ENCODE data around the gene HEATR1. TPM values are rescaled to one million over a fixed set of nuclear protein-coding genes. Genes with fewer than 3 reads are reported as not detected.
A peak's percentile ranks its signal among the peaks of the same experiment; 100 is the strongest.

HEATR1 gene
- total and polyA plus RNA-seq, 2 donors = 7.1 to 17.7 TPM

DNA sequence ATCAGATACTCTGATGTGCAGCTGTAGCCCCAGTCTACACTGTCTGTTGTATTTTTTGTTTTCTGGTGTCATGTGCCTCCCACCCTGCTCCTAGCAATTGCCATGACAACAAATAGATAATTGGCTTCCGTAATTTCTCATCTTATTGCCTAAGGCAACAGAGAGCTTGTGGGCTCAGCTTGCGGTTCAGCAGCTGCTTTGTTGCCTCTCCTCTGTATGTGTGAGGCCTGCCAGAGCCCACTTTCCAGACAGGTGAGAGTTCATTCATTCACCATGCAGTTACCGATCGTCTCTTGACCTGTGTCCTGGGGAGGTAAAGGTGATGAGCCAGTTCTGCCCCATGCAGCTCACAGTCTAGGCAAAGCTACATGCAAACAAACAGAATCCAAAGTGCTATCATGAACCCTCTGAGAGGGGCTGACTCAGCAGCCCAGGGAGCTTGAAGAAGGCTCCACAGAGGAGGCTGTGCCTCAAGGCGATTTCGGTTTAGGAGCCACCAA, 68.6 kb downstream of the HEATR1 start:
- Histone ChIP-seq H3K4me1 (ENCODE audit: control insufficient read depth in 2 of 2, insufficient read depth in 2 of 2, low read length in 2 of 2) (no peaks in the 10 kb centered on the region), H3K4me3 (ENCODE audit: low read length in 2 of 2) (no peak overlapping the region), H3K36me3 (ENCODE audit: control insufficient read depth in 2 of 2, insufficient read depth in 2 of 2, low read length in 1 of 2) (peaks cover 43 to 62% of the 10 kb centered on the region in 2 donors), H3K27ac (ENCODE audit: low read depth in 1 of 2, low read length in 1 of 2) (no peak overlapping the region), H3K9me3 (ENCODE audit: control insufficient read depth in 2 of 2, insufficient read depth in 1 of 2, low read length in 1 of 2) (no peaks in the 10 kb centered on the region), H3K27me3 (ENCODE audit: control insufficient read depth in 2 of 2, insufficient read depth in 1 of 2, low read length in 1 of 2) (no peaks in the 10 kb centered on the region)
- WGBS = 98% methylated on average over 6 of the region's 6 CpGs
- DNase-seq (ENCODE audit: low read depth in 6 of 9, low spot score in 9 of 9) = no peak

DNA sequence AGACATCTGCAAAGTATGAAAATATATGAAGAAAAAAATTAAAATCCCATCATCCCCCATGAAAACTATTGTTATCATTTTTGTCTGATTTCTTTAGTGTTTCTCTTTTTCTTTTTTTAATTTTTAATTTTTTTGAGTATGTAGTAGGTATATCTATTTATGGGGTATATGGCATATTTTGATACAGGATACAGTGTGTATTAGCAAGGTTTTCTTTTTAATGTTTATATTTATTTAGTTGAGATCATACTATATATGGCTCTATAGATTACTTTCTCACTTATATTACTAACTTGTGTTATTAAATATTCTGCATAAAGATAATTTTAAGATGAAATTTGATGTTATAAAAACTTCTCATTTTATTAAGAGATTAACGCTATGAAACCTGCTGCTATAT, 69.1 kb downstream of the HEATR1 start:
- Histone ChIP-seq H3K4me1 (ENCODE audit: control insufficient read depth in 2 of 2, insufficient read depth in 2 of 2, low read length in 2 of 2) (no peaks in the 10 kb centered on the region), H3K4me3 (ENCODE audit: low read length in 2 of 2) (no peak overlapping the region), H3K36me3 (ENCODE audit: control insufficient read depth in 2 of 2, insufficient read depth in 2 of 2, low read length in 1 of 2) (peaks cover 40 to 60% of the 10 kb centered on the region in 2 donors), H3K27me3 (ENCODE audit: control insufficient read depth in 2 of 2, insufficient read depth in 1 of 2, low read length in 1 of 2) (no peaks in the 10 kb centered on the region), H3K9me3 (ENCODE audit: control insufficient read depth in 2 of 2, insufficient read depth in 1 of 2, low read length in 1 of 2) (no peaks in the 10 kb centered on the region), H3K27ac (ENCODE audit: low read depth in 1 of 2, low read length in 1 of 2) (no peak overlapping the region)
- no peak for DNase-seq (ENCODE audit: low read depth in 6 of 9, low spot score in 9 of 9)
- WGBS = 100% methylated on average over 1 of the region's 1 CpG

DNA sequence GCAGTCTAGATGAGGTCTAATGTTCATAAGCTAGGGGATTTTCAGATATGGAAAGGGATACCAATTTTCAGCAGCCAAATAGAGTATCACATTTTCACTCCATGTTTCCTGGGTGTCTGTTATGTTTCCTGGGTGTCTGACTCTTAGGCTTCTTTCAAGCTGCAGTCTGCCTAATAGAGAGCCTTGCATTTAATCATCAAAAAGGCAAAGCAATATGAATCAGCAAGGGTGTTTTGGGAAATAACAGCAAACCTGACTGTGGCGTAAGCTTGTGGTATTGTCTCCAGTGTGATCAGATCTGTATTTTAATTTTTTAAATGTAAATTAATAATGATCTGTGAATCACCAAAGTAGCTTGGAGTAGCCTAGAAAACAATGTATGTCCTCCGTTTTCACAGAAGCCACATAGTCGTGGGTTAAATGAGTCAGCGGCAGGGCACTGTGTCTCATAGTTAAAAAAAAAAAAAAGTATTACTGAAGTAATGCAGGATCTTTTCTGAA, 70.1 kb downstream of the HEATR1 start:
- no peak for DNase-seq (ENCODE audit: low read depth in 6 of 9, low spot score in 9 of 9)

DNA sequence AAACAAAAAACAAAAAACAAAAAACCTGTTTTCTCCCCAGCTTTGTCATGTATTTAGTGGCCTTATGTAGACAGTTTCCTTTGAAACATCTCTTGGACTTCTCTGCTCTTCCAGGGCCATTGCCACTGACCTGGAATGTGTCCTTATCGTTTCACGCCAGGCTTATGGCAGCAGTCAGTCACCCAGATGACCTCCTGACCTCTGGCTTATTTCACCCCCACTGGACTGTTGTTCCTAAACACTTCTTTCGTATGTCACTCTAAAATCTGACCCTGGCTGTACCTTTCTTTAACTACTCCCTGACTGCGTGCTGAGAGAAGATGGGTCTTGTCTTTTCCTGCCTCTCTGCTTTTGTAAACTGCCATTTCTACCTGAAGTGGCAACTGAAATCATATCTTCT, 71.5 kb downstream of the HEATR1 start:
- no peak overlapping the region for H3K4me3 ChIP-seq (ENCODE audit: low read length in 2 of 2)
- no peak overlapping the region for H3K27ac ChIP-seq (ENCODE audit: low read depth in 1 of 2, low read length in 1 of 2)
- H3K36me3 ChIP-seq (ENCODE audit: control insufficient read depth in 2 of 2, insufficient read depth in 2 of 2, low read length in 1 of 2) = peaks cover 18 to 36% of the 10 kb centered on the region in 2 donors
- no peaks in the 10 kb centered on the region for H3K9me3 ChIP-seq (ENCODE audit: control insufficient read depth in 2 of 2, insufficient read depth in 1 of 2, low read length in 1 of 2)
- DNase-seq (ENCODE audit: low read depth in 6 of 9, low spot score in 9 of 9) = no peak
- 96% methylated on average over 4 of the region's 4 CpGs for WGBS
- H3K27me3 ChIP-seq (ENCODE audit: control insufficient read depth in 2 of 2, insufficient read depth in 1 of 2, low read length in 1 of 2) = no peaks in the 10 kb centered on the region
- H3K4me1 ChIP-seq (ENCODE audit: control insufficient read depth in 2 of 2, insufficient read depth in 2 of 2, low read length in 2 of 2) = no peaks in the 10 kb centered on the region

More for the DNA sequence above, 70.1 kb downstream of the HEATR1 start:
- no peaks in the 10 kb centered on the region for H3K9me3 ChIP-seq (ENCODE audit: control insufficient read depth in 2 of 2, insufficient read depth in 1 of 2, low read length in 1 of 2)
- peaks cover 30 to 50% of the 10 kb centered on the region in 2 donors for H3K36me3 ChIP-seq (ENCODE audit: control insufficient read depth in 2 of 2, insufficient read depth in 2 of 2, low read length in 1 of 2)
- no peaks in the 10 kb centered on the region for H3K27me3 ChIP-seq (ENCODE audit: control insufficient read depth in 2 of 2, insufficient read depth in 1 of 2, low read length in 1 of 2)
- 92% methylated on average over 4 of the region's 4 CpGs for WGBS
- no peak overlapping the region for H3K4me3 ChIP-seq (ENCODE audit: low read length in 2 of 2)
- H3K27ac ChIP-seq (ENCODE audit: low read depth in 1 of 2, low read length in 1 of 2) = no peak overlapping the region
- H3K4me1 ChIP-seq (ENCODE audit: control insufficient read depth in 2 of 2, insufficient read depth in 2 of 2, low read length in 2 of 2) = no peaks in the 10 kb centered on the region

DNA sequence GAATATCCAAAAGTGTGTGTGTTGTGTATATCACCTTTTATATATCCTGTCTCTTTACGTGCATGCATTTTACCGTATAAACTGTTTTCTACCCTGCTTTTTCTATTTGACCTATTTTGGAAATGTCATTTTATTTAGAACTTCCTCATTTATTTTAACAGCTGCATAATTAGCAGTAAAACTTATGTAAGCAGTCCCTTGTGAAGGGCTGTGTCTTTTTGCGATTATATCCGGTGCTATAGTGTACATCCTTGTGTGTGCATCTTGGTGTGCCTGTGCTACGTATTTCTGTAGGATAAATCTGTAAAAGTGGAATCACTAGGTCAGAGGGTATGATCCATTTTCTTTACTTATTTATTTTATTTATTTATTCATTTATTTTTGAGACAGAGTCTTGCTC, 73.4 kb downstream of the HEATR1 start:
- WGBS = 84% methylated on average over 5 of the region's 5 CpGs
- H3K4me1 ChIP-seq (ENCODE audit: control insufficient read depth in 2 of 2, insufficient read depth in 2 of 2, low read length in 2 of 2) = no peaks in the 10 kb centered on the region
- H3K9me3 ChIP-seq (ENCODE audit: control insufficient read depth in 2 of 2, insufficient read depth in 1 of 2, low read length in 1 of 2) = no peaks in the 10 kb centered on the region
- peaks cover 19 to 41% of the 10 kb centered on the region in 2 donors for H3K36me3 ChIP-seq (ENCODE audit: control insufficient read depth in 2 of 2, insufficient read depth in 2 of 2, low read length in 1 of 2)
- no peak overlapping the region for H3K4me3 ChIP-seq (ENCODE audit: low read length in 2 of 2)
- no peak overlapping the region for H3K27ac ChIP-seq (ENCODE audit: low read depth in 1 of 2, low read length in 1 of 2)
- DNase-seq (ENCODE audit: low read depth in 6 of 9, low spot score in 9 of 9) = no peak
- no peaks in the 10 kb centered on the region for H3K27me3 ChIP-seq (ENCODE audit: control insufficient read depth in 2 of 2, insufficient read depth in 1 of 2, low read length in 1 of 2)

DNA sequence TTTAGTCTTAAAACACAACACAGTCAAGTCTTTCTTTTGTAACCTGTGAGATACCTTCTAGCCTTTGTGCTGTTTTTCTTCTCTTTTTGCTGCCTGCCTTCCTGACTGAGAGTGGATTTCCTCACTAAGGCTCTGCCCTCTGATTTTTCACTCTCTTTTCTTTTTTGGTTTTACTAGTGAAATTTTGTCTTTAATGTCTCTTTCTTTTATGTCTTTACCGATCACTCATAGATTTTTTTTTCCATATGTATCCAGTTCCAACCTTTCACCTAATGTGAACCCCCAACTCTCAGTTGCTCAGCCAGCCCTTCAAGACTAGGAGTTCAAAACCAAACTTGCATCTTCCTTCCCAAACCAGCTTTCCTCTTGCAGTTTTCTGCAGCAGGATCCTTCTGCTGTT, 74.0 kb downstream of the HEATR1 start:
- peaks cover 14 to 38% of the 10 kb centered on the region in 2 donors for H3K36me3 ChIP-seq (ENCODE audit: control insufficient read depth in 2 of 2, insufficient read depth in 2 of 2, low read length in 1 of 2)
- no peaks in the 10 kb centered on the region for H3K4me1 ChIP-seq (ENCODE audit: control insufficient read depth in 2 of 2, insufficient read depth in 2 of 2, low read length in 2 of 2)

DNA sequence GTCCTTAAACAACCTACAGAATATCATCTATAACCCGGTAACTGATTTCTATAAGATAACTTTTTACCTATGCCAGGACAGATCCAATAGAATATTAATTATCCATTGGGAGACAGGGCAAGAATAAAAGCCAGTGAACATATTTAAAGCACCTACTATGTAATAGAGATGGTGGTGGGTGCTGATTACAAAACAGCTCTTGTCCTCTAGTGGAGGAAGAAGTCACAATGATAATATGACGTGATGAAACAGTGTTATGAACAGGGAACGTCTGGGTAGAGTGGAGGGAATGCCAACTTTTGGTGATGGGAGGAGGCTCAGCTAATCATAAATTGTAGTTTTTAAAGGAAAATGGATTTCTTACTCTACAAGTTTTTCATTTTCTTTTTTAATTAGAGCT, 78.2 kb downstream of the HEATR1 start:
- Histone ChIP-seq H3K4me1 (ENCODE audit: control insufficient read depth in 2 of 2, insufficient read depth in 2 of 2, low read length in 2 of 2) (peaks cover 8 to 9% of the 10 kb centered on the region in 2 donors), H3K9me3 (ENCODE audit: control insufficient read depth in 2 of 2, insufficient read depth in 1 of 2, low read length in 1 of 2) (no peaks in the 10 kb centered on the region), H3K27ac (ENCODE audit: low read depth in 1 of 2, low read length in 1 of 2) (no peak overlapping the region), H3K4me3 (ENCODE audit: low read length in 2 of 2) (no peak overlapping the region), H3K36me3 (ENCODE audit: control insufficient read depth in 2 of 2, insufficient read depth in 2 of 2, low read length in 1 of 2) (peaks cover 5 to 20% of the 10 kb centered on the region in 2 donors), H3K27me3 (ENCODE audit: control insufficient read depth in 2 of 2, insufficient read depth in 1 of 2, low read length in 1 of 2) (no peaks in the 10 kb centered on the region)
- 96% methylated on average over 3 of the region's 3 CpGs for WGBS
- DNase-seq (ENCODE audit: low read depth in 6 of 9, low spot score in 9 of 9) = no peak

More for the DNA sequence above, 74.0 kb downstream of the HEATR1 start:
- no peaks in the 10 kb centered on the region for H3K27me3 ChIP-seq (ENCODE audit: control insufficient read depth in 2 of 2, insufficient read depth in 1 of 2, low read length in 1 of 2)
- no peak overlapping the region for H3K27ac ChIP-seq (ENCODE audit: low read depth in 1 of 2, low read length in 1 of 2)
- no peak overlapping the region for H3K4me3 ChIP-seq (ENCODE audit: low read length in 2 of 2)
- 94% methylated on average over 1 of the region's 1 CpG for WGBS
- no peak for DNase-seq (ENCODE audit: low read depth in 6 of 9, low spot score in 9 of 9)
- H3K9me3 ChIP-seq (ENCODE audit: control insufficient read depth in 2 of 2, insufficient read depth in 1 of 2, low read length in 1 of 2) = no peaks in the 10 kb centered on the region

DNA sequence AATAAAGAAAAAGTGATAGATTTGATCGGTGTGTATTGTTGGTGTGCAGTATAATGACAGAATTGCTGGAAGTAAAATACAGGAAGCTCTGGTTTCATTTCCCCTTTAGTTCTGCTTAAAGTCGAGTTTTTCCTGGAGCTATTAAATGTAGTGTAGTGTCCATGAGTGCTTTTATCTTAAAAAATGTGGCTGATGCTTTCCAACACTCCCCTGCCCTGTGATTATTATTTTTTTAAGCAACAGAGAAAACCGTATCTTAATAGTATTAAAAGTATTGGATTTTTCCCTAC, 79.5 kb downstream of the HEATR1 start:
- WGBS = under 1% methylated on average over 3 of the region's 3 CpGs
- no peak for DNase-seq (ENCODE audit: low read depth in 6 of 9, low spot score in 9 of 9)
- Histone ChIP-seq H3K27ac (ENCODE audit: low read depth in 1 of 2, low read length in 1 of 2) (peak overlapping the region in 1 of 2 donors; percentile 91), H3K4me1 (ENCODE audit: control insufficient read depth in 2 of 2, insufficient read depth in 2 of 2, low read length in 2 of 2) (peaks cover 8 to 9% of the 10 kb centered on the region in 2 donors), H3K27me3 (ENCODE audit: control insufficient read depth in 2 of 2, insufficient read depth in 1 of 2, low read length in 1 of 2) (no peaks in the 10 kb centered on the region), H3K4me3 (ENCODE audit: low read length in 2 of 2) (peak overlapping the region; percentile 82 to 99), H3K36me3 (ENCODE audit: control insufficient read depth in 2 of 2, insufficient read depth in 2 of 2, low read length in 1 of 2) (peaks cover 5 to 17% of the 10 kb centered on the region in 2 donors), H3K9me3 (ENCODE audit: control insufficient read depth in 2 of 2, insufficient read depth in 1 of 2, low read length in 1 of 2) (no peaks in the 10 kb centered on the region)

DNA sequence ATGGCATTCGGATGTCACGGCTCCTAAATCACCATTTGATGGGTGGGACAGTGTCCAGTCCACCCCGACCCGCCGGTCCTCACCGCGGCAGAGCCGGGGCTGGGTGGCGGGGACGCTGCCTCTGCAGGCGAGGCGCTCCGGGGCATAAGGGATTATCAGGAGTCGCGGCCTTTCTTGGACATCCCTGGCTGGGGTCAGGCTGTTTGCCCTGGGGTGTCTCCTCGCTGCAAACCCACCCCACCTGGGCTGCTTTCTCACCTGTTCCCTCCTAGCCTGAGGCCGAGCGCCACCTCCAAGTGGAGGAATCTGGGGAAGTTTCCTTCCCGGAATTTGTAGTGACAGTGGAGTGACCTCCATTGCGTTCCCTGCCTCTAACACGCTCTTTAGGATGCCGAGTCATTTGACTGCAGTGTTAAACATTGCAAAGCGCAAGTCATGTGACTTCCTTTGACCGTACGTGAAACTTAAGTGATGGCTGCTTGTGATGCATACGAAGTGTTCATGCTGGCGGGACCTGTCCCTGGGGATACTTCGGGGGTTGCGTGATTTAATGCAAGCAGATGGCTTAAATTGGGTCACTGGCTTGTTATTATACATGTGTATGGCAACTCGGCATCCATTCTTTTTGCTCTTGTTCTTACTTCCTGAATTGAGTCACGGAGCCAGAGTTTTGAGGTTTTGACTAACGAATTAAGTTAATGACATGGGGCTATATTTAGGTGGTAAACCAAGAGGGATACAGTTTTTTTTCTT, 80.0 kb downstream of the HEATR1 start:
- Histone ChIP-seq H3K9me3 (ENCODE audit: control insufficient read depth in 2 of 2, insufficient read depth in 1 of 2, low read length in 1 of 2) (no peaks in the 10 kb centered on the region), H3K27me3 (ENCODE audit: control insufficient read depth in 2 of 2, insufficient read depth in 1 of 2, low read length in 1 of 2) (no peaks in the 10 kb centered on the region), H3K4me3 (ENCODE audit: low read length in 2 of 2) (peak overlapping the region; percentile 82 to 99), H3K36me3 (ENCODE audit: control insufficient read depth in 2 of 2, insufficient read depth in 2 of 2, low read length in 1 of 2) (peaks cover 5 to 17% of the 10 kb centered on the region in 2 donors), H3K4me1 (ENCODE audit: control insufficient read depth in 2 of 2, insufficient read depth in 2 of 2, low read length in 2 of 2) (peaks cover 8 to 9% of the 10 kb centered on the region in 2 donors), H3K27ac (ENCODE audit: low read depth in 1 of 2, low read length in 1 of 2) (peak overlapping the region; percentile 88 to 91)
- under 1% methylated on average over 32 of the region's 32 CpGs for WGBS
- DNase-seq (ENCODE audit: low read depth in 6 of 9, low spot score in 9 of 9) = peak; percentile 61 to 89 (median 72)
